SK-N-MC (cell line): ENCODE measurements around the gene FBXO31.

Source experiments
- EZH2 ChIP-seq: fragments of 200-600 bp; sonication (generic); IDR thresholded peaks from one replicate; pipeline ENCODE4 v1.6.1; 2017; ENCODE audit warnings: antibody characterized with exemption
- FOXP2 ChIP-seq: optimal IDR thresholded peaks from 2 replicates; pipeline ENCODE3; 2011; ENCODE audit warnings: mild to moderate bottlenecking, moderate library complexity; ENCODE audit not compliant: insufficient read depth; ENCODE audit errors: extremely low read length, control extremely low read depth
- POLR2AphosphoS5 ChIP-seq: IDR thresholded peaks from 2 replicates; pipeline ENCODE4 v1.6.1; 2012; ENCODE audit warnings: mild to moderate bottlenecking, low read depth, low read length, borderline replicate concordance

DNA sequence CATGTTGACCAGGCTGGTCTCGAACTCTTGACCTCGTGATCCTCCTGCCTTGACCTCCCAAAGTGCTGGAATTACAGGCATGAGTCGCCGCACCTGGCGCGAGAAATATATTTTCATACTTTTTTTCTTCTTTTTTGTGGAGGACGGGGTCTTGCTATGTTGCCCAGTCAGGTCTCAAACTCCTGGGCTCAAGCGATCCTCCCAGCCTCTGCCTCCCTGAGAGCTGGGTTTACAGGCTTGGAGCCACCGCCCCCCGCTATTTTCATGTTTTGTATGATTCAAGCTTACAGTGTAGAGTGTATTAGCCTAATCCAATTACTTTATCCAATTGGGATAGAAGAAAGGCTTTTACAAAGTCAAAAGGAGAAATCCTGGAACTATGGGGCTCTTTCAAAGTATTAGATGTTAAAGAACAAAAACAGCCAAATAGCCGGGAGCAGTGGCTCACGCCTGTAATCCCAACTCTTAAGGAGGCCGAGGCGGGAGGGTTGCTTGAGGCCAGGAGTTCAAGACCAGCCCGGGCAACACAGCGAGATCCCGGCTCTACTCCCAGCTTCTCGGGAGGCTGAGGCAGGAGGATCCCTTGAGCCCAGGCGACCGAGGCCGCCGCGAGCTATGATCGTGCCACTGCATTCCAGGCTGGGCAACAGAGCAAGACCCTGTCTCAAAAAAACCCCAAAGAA, 7.2 kb upstream of the FBXO31 start:
- no peak for TF ChIP-seq POLR2AphosphoS5
- no peak for TF ChIP-seq EZH2
- no peak for TF ChIP-seq FOXP2
